Lower leg skin (tissue), 3 donors: Measurements from ENCODE around the gene TNS3.

Experiments used
- POLR2A ChIP-seq, 2 donors: fragments of 450-650 bp; IDR thresholded peaks; one replicate each; pipeline ENCODE4 v1.6.1; 2016 to 2017; ENCODE audit warnings: antibody characterized with exemption in 2 of 2, mild to moderate bottlenecking in 1 of 2, moderate library complexity in 1 of 2
- TF ChIP-seq, protein P1 (sequence below), 3 donors: fragments of 450-650 bp; IDR thresholded peaks; one replicate each; pipeline ENCODE4 v1.5.1; 2016; ENCODE audit warnings: antibody characterized with exemption in 3 of 3, mild to moderate bottlenecking in 3 of 3, moderate library complexity in 2 of 3

DNA sequence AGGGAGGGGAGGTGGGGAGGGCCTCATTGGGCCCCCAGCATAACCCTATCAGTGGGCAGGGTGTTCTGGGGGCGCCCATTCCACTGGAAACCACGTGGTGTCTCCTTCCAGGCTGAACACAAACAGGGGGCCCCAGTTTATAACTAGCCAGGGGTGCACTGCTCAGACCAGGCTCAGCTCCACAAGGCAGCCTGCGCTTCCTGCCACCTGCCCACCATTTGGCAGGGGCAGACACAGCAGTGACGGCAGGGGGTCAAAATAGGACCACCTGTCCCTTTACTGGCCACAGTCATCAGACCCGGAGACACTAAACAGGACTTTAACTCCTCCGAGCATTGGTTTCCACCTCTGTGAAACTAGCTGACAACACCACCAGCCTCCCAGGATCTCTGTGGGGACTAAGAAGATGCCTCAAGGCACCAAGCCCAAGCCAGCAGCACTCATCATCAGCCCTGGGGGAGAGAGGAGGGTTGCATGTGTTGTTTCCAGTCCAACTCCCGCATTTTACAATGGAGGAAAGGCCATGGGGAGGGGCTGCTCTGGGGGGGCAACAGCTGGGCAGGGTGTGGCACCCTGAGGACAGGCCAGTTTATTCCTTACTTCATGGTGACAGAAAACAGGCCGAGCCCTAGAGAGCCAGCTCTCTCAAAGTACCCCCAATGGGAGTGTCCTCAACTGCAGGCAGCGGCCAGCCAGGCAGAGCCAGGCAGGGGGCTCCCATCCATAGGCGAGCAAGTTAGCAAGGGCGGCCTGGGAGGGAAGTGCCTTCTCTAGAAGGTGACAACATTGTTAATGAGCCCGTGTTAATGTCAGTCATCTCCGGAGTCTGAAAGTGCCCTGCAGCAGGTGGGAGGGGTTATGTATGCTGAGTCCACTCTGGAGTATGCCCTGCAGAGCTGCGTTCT, 127.6 kb downstream of the TNS3 start:
- TF ChIP-seq, protein P1, sequence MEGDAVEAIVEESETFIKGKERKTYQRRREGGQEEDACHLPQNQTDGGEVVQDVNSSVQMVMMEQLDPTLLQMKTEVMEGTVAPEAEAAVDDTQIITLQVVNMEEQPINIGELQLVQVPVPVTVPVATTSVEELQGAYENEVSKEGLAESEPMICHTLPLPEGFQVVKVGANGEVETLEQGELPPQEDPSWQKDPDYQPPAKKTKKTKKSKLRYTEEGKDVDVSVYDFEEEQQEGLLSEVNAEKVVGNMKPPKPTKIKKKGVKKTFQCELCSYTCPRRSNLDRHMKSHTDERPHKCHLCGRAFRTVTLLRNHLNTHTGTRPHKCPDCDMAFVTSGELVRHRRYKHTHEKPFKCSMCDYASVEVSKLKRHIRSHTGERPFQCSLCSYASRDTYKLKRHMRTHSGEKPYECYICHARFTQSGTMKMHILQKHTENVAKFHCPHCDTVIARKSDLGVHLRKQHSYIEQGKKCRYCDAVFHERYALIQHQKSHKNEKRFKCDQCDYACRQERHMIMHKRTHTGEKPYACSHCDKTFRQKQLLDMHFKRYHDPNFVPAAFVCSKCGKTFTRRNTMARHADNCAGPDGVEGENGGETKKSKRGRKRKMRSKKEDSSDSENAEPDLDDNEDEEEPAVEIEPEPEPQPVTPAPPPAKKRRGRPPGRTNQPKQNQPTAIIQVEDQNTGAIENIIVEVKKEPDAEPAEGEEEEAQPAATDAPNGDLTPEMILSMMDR (IDR thresholded peaks at IDR 0.05): no peak
- TF ChIP-seq POLR2A (IDR thresholded peaks at IDR 0.05): no peak
